ENCODE data around the gene FIBP.

FIBP gene

GRCh38 chr11:65870706-65871681 lies 17.3 kb downstream of the FIBP start:
- H3K4me1 ChIP-seq (ENCODE audit: control insufficient read depth in 2 of 2, insufficient read depth in 2 of 2, low read length in 2 of 2): peaks cover 13 to 16% of the 10 kb centered on the region in 2 donors
- H3K36me3 ChIP-seq (ENCODE audit: control insufficient read depth in 2 of 2, insufficient read depth in 2 of 2, low read length in 2 of 2): peaks cover under 1 to 5% of the 10 kb centered on the region in 2 donors
- peak overlapping the region in 1 of 2 donors; percentile 77 for H3K27ac ChIP-seq (ENCODE audit: low read depth in 2 of 2, low read length in 2 of 2)
- no peaks in the 10 kb centered on the region for H3K27me3 ChIP-seq (ENCODE audit: control insufficient read depth in 2 of 2, insufficient read depth in 2 of 2, low read length in 2 of 2)
- H3K9me3 ChIP-seq (ENCODE audit: control insufficient read depth in 2 of 2, low read length in 2 of 2): no peaks in the 10 kb centered on the region
- H3K4me3 ChIP-seq (ENCODE audit: low read length in 2 of 2): peak overlapping the region in 1 of 2 donors; percentile 56
- peak overlapping the region in 1 of 2 donors; percentile 32 for H3K9ac ChIP-seq (ENCODE audit: low read depth in 1 of 2, low read length in 2 of 2)

- Histone ChIP-seq H3K27ac (ENCODE audit: low read depth in 2 of 2, low read length in 2 of 2) (no peak overlapping the region), H3K27me3 (ENCODE audit: control insufficient read depth in 2 of 2, insufficient read depth in 2 of 2, low read length in 2 of 2) (no peaks in the 10 kb centered on the region), H3K9me3 (ENCODE audit: control insufficient read depth in 2 of 2, low read length in 2 of 2) (no peaks in the 10 kb centered on the region), H3K4me3 (ENCODE audit: low read length in 2 of 2) (no peak overlapping the region), H3K36me3 (ENCODE audit: control insufficient read depth in 2 of 2, insufficient read depth in 2 of 2, low read length in 2 of 2) (peaks cover 7 to 9% of the 10 kb centered on the region in 2 donors), H3K4me1 (ENCODE audit: control insufficient read depth in 2 of 2, insufficient read depth in 2 of 2, low read length in 2 of 2) (peaks cover 13 to 16% of the 10 kb centered on the region in 2 donors), H3K9ac (ENCODE audit: low read depth in 1 of 2, low read length in 2 of 2) (no peak overlapping the region)
Observed at GRCh38 chr11:65870307-65870658, 18.0 kb downstream of the FIBP start.

GRCh38 chr11:65869643-65870306 lies 18.5 kb downstream of the FIBP start:
- Histone ChIP-seq H3K4me1 (ENCODE audit: control insufficient read depth in 2 of 2, insufficient read depth in 2 of 2, low read length in 2 of 2) (peaks cover 13 to 16% of the 10 kb centered on the region in 2 donors), H3K27ac (ENCODE audit: low read depth in 2 of 2, low read length in 2 of 2) (no peak overlapping the region), H3K9ac (ENCODE audit: low read depth in 1 of 2, low read length in 2 of 2) (no peak overlapping the region), H3K9me3 (ENCODE audit: control insufficient read depth in 2 of 2, low read length in 2 of 2) (no peaks in the 10 kb centered on the region), H3K27me3 (ENCODE audit: control insufficient read depth in 2 of 2, insufficient read depth in 2 of 2, low read length in 2 of 2) (no peaks in the 10 kb centered on the region), H3K4me3 (ENCODE audit: low read length in 2 of 2) (no peak overlapping the region), H3K36me3 (ENCODE audit: control insufficient read depth in 2 of 2, insufficient read depth in 2 of 2, low read length in 2 of 2) (peaks cover 12 to 14% of the 10 kb centered on the region in 2 donors)

GRCh38 chr11:65868907-65869306 lies 19.4 kb downstream of the FIBP start:
- peaks cover 13 to 16% of the 10 kb centered on the region in 2 donors for H3K4me1 ChIP-seq (ENCODE audit: control insufficient read depth in 2 of 2, insufficient read depth in 2 of 2, low read length in 2 of 2)
- H3K27ac ChIP-seq (ENCODE audit: low read depth in 2 of 2, low read length in 2 of 2): no peak overlapping the region
- H3K9ac ChIP-seq (ENCODE audit: low read depth in 1 of 2, low read length in 2 of 2): no peak overlapping the region
- H3K27me3 ChIP-seq (ENCODE audit: control insufficient read depth in 2 of 2, insufficient read depth in 2 of 2, low read length in 2 of 2): no peaks in the 10 kb centered on the region
- no peaks in the 10 kb centered on the region for H3K9me3 ChIP-seq (ENCODE audit: control insufficient read depth in 2 of 2, low read length in 2 of 2)
- H3K36me3 ChIP-seq (ENCODE audit: control insufficient read depth in 2 of 2, insufficient read depth in 2 of 2, low read length in 2 of 2): peaks cover 21 to 23% of the 10 kb centered on the region in 2 donors
- H3K4me3 ChIP-seq (ENCODE audit: low read length in 2 of 2): no peak overlapping the region

GRCh38 chr11:65868076-65868667 lies 20.1 kb downstream of the FIBP start:
- no peaks in the 10 kb centered on the region for H3K27me3 ChIP-seq (ENCODE audit: control insufficient read depth in 2 of 2, insufficient read depth in 2 of 2, low read length in 2 of 2)
- no peak overlapping the region for H3K4me3 ChIP-seq (ENCODE audit: low read length in 2 of 2)
- H3K9me3 ChIP-seq (ENCODE audit: control insufficient read depth in 2 of 2, low read length in 2 of 2): no peaks in the 10 kb centered on the region
- H3K36me3 ChIP-seq (ENCODE audit: control insufficient read depth in 2 of 2, insufficient read depth in 2 of 2, low read length in 2 of 2): peaks cover 28 to 30% of the 10 kb centered on the region in 2 donors
- peaks cover 11 to 12% of the 10 kb centered on the region in 2 donors for H3K4me1 ChIP-seq (ENCODE audit: control insufficient read depth in 2 of 2, insufficient read depth in 2 of 2, low read length in 2 of 2)
- H3K9ac ChIP-seq (ENCODE audit: low read depth in 1 of 2, low read length in 2 of 2): no peak overlapping the region
- H3K27ac ChIP-seq (ENCODE audit: low read depth in 2 of 2, low read length in 2 of 2): no peak overlapping the region

GRCh38 chr11:65867284-65868071 lies 20.8 kb downstream of the FIBP start:
- Histone ChIP-seq H3K4me1 (ENCODE audit: control insufficient read depth in 2 of 2, insufficient read depth in 2 of 2, low read length in 2 of 2) (peaks cover 7 to 10% of the 10 kb centered on the region in 2 donors), H3K27me3 (ENCODE audit: control insufficient read depth in 2 of 2, insufficient read depth in 2 of 2, low read length in 2 of 2) (no peaks in the 10 kb centered on the region), H3K36me3 (ENCODE audit: control insufficient read depth in 2 of 2, insufficient read depth in 2 of 2, low read length in 2 of 2) (peaks cover 32 to 37% of the 10 kb centered on the region in 2 donors), H3K4me3 (ENCODE audit: low read length in 2 of 2) (no peak overlapping the region), H3K27ac (ENCODE audit: low read depth in 2 of 2, low read length in 2 of 2) (no peak overlapping the region), H3K9me3 (ENCODE audit: control insufficient read depth in 2 of 2, low read length in 2 of 2) (no peaks in the 10 kb centered on the region), H3K9ac (ENCODE audit: low read depth in 1 of 2, low read length in 2 of 2) (no peak overlapping the region)

- no peaks in the 10 kb centered on the region for H3K9me3 ChIP-seq (ENCODE audit: control insufficient read depth in 2 of 2, low read length in 2 of 2)
- no peak overlapping the region for H3K9ac ChIP-seq (ENCODE audit: low read depth in 1 of 2, low read length in 2 of 2)
- H3K27ac ChIP-seq (ENCODE audit: low read depth in 2 of 2, low read length in 2 of 2): no peak overlapping the region
- H3K36me3 ChIP-seq (ENCODE audit: control insufficient read depth in 2 of 2, insufficient read depth in 2 of 2, low read length in 2 of 2): peaks cover 32 to 45% of the 10 kb centered on the region in 2 donors
- peaks cover 10 to 16% of the 10 kb centered on the region in 2 donors for H3K4me1 ChIP-seq (ENCODE audit: control insufficient read depth in 2 of 2, insufficient read depth in 2 of 2, low read length in 2 of 2)
- H3K4me3 ChIP-seq (ENCODE audit: low read length in 2 of 2): no peak overlapping the region
- H3K27me3 ChIP-seq (ENCODE audit: control insufficient read depth in 2 of 2, insufficient read depth in 2 of 2, low read length in 2 of 2): no peaks in the 10 kb centered on the region
Observed at GRCh38 chr11:65866509-65867283, 21.6 kb downstream of the FIBP start.

- H3K9me3 ChIP-seq (ENCODE audit: control insufficient read depth in 2 of 2, low read length in 2 of 2): no peaks in the 10 kb centered on the region
- H3K27ac ChIP-seq (ENCODE audit: low read depth in 2 of 2, low read length in 2 of 2): no peak overlapping the region
- no peak overlapping the region for H3K4me3 ChIP-seq (ENCODE audit: low read length in 2 of 2)
- H3K27me3 ChIP-seq (ENCODE audit: control insufficient read depth in 2 of 2, insufficient read depth in 2 of 2, low read length in 2 of 2): no peaks in the 10 kb centered on the region
- H3K9ac ChIP-seq (ENCODE audit: low read depth in 1 of 2, low read length in 2 of 2): no peak overlapping the region
- peaks cover 15 to 16% of the 10 kb centered on the region in 2 donors for H3K4me1 ChIP-seq (ENCODE audit: control insufficient read depth in 2 of 2, insufficient read depth in 2 of 2, low read length in 2 of 2)
- peaks cover 32 to 46% of the 10 kb centered on the region in 2 donors for H3K36me3 ChIP-seq (ENCODE audit: control insufficient read depth in 2 of 2, insufficient read depth in 2 of 2, low read length in 2 of 2)
Observed at GRCh38 chr11:65865550-65866172, 22.6 kb downstream of the FIBP start.

All from mucosa of rectum (tissue), 2 donors.